Endothelial cell (in vitro differentiated cells): ENCODE data around the gene MEG3. TPM values are rescaled to one million over a fixed set of nuclear protein-coding genes. Genes with fewer than 3 reads are reported as not detected.

Experiments used
- DNase-seq: peaks from one replicate; pipeline ENCODE4 v3.0.0; 2021; ENCODE audit warnings: low spot score
- H3K27ac Mint-ChIP-seq: one replicate; pipeline ENCODE4 v1.8.0; 2021; ENCODE audit warnings: mixed read lengths, inconsistent platforms; ENCODE audit not compliant: unreplicated experiment
- H3K27me3 Mint-ChIP-seq: one replicate; pipeline ENCODE4 v1.8.0; 2021; ENCODE audit warnings: mild to moderate bottlenecking, moderate library complexity, mixed read lengths, inconsistent platforms; ENCODE audit not compliant: unreplicated experiment
- H3K36me3 Mint-ChIP-seq: one replicate; pipeline ENCODE4 v1.8.0; 2021; ENCODE audit warnings: mild to moderate bottlenecking, low read depth, mixed read lengths, inconsistent platforms; ENCODE audit not compliant: unreplicated experiment
- H3K4me1 Mint-ChIP-seq: one replicate; pipeline ENCODE4 v1.8.0; 2021; ENCODE audit warnings: mild to moderate bottlenecking, mixed read lengths, inconsistent platforms; ENCODE audit not compliant: unreplicated experiment
- H3K4me3 Mint-ChIP-seq: one replicate; pipeline ENCODE4 v1.8.0; 2021; ENCODE audit warnings: mild to moderate bottlenecking, mixed read lengths, inconsistent platforms; ENCODE audit not compliant: unreplicated experiment
- H3K9me3 Mint-ChIP-seq: one replicate; pipeline ENCODE4 v1.8.0; 2021; ENCODE audit warnings: mixed read lengths, inconsistent platforms; ENCODE audit not compliant: unreplicated experiment
- total RNA-seq: library from RNA; stranded (reverse); fragmentation: NEBNext Ultra II Directional; extraction: Animal tissue kit (Norgen Biotek cat#: 25700); gene quantifications from one replicate; pipeline ENCODE4 v1.2.1, GENCODE V29; 2021; ENCODE audit not compliant: unreplicated experiment
- TF ChIP-seq, protein P1 (sequence below): fragments of 200-600 bp; sonication (generic); IDR thresholded peaks from one replicate; pipeline ENCODE4 v1.5.0; 2021; ENCODE audit warnings: antibody characterized with exemption; ENCODE audit not compliant: unreplicated experiment

MEG3 gene
- total RNA-seq, 1 donor from 2014 or later, result not detected

DNA sequence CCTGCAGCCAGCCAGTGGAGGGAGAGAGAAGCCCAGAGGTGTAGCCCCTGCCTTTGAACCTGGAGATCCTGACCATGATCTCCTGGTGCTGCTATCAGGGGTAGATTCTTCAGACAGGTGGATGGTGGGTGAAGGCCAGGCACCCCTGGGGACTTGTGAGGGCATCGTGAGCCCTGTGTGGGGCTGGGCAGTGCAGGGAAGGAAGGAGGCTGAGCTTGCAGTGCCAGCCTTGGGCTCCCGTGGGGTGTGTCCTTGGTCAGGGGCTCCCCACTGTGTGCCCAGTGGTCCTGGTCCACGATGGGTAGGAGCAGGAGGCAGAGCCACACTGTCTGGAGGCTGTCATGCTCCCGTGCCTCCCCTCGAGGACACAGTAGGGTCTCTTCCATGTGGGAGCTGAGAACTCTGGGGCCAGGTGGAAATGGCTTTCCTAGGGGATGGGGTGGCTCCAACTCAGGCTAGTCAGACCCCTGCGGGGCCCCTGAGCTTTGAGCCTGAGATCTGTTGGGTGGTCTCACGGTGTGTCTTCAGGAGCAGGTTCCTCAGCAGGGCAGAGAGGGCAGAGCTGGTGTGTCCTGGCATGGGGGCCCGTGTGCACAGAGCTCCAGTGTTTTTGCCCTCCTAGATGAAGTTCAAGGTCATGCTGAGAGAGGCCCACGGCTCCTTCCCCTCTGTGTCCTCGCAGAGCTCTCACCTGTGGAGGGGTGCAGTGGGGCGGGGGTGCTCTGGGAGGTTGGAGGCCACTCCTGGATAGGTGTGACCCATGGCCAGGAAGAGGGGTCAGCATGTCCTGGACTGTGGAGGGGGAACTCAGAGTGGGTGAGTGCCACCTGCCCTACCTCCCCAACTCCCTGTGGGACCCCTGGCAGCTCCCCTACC lies 52.6 kb downstream of the MEG3 start:
- Mint-ChIP-seq H3K4me1 (no peaks in the 10 kb centered on the region), H3K9me3 (no peaks in the 10 kb centered on the region), H3K27me3 (peaks cover 18% of the 10 kb centered on the region), H3K36me3 (peaks cover 9% of the 10 kb centered on the region), H3K27ac (no peak overlapping the region), H3K4me3 (no peak overlapping the region)
- DNase-seq, result no peak
- TF ChIP-seq, protein P1, sequence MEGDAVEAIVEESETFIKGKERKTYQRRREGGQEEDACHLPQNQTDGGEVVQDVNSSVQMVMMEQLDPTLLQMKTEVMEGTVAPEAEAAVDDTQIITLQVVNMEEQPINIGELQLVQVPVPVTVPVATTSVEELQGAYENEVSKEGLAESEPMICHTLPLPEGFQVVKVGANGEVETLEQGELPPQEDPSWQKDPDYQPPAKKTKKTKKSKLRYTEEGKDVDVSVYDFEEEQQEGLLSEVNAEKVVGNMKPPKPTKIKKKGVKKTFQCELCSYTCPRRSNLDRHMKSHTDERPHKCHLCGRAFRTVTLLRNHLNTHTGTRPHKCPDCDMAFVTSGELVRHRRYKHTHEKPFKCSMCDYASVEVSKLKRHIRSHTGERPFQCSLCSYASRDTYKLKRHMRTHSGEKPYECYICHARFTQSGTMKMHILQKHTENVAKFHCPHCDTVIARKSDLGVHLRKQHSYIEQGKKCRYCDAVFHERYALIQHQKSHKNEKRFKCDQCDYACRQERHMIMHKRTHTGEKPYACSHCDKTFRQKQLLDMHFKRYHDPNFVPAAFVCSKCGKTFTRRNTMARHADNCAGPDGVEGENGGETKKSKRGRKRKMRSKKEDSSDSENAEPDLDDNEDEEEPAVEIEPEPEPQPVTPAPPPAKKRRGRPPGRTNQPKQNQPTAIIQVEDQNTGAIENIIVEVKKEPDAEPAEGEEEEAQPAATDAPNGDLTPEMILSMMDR, result no peak

DNA sequence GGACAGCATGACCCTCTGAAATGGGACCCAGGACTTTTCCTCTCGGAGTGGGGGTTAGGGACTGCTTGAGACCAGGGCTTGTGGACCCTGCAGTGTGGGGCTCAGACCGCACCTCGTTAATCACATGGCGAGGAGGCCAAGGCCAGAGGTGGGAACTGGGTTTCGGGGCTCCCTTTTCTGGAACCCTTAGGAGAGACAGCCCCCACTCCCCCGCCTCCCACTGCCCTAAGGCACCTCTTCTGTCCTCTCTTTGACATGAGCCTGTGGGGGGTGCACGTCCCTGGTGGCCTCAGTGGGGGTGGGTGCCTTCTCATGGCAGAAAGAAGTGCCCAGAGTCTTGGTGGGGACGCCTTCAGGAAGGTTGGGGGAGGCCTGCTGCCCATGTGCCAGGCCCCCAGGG lies 53.3 kb downstream of the MEG3 start:
- peaks cover 14% of the 10 kb centered on the region for H3K27me3 Mint-ChIP-seq
- no peak overlapping the region for H3K27ac Mint-ChIP-seq
- H3K4me3 Mint-ChIP-seq, result no peak overlapping the region
- peaks cover 12% of the 10 kb centered on the region for H3K36me3 Mint-ChIP-seq
- no peaks in the 10 kb centered on the region for H3K9me3 Mint-ChIP-seq
- DNase-seq, result no peak
- TF ChIP-seq, protein P1, result no peak
- H3K4me1 Mint-ChIP-seq, result no peaks in the 10 kb centered on the region

DNA sequence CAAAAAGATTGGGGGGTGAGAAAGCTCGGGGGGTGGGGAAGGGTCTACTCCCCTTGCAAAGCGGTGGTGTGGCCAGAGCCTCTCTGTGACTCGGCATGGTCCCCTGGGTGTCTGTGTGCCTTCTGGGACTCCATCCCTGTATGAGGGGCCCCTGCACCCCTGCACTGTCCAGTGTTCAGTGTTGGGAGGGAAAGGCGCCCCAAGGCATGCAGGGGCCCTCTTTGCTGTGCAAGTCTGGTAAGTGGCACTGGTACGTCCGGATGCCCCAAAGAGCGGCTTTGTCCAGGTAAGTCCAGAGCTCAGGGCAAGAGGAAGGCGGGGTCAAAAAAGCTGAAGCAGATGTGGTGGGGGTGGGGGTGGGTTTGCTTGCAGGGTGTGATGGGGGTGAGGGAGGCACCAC lies 53.9 kb downstream of the MEG3 start:
- Mint-ChIP-seq H3K27ac (no peak overlapping the region), H3K27me3 (peaks cover 14% of the 10 kb centered on the region), H3K9me3 (no peaks in the 10 kb centered on the region), H3K4me3 (no peak overlapping the region), H3K4me1 (no peaks in the 10 kb centered on the region), H3K36me3 (peaks cover 13% of the 10 kb centered on the region)
- TF ChIP-seq, protein P1, result no peak
- DNase-seq, result no peak

DNA sequence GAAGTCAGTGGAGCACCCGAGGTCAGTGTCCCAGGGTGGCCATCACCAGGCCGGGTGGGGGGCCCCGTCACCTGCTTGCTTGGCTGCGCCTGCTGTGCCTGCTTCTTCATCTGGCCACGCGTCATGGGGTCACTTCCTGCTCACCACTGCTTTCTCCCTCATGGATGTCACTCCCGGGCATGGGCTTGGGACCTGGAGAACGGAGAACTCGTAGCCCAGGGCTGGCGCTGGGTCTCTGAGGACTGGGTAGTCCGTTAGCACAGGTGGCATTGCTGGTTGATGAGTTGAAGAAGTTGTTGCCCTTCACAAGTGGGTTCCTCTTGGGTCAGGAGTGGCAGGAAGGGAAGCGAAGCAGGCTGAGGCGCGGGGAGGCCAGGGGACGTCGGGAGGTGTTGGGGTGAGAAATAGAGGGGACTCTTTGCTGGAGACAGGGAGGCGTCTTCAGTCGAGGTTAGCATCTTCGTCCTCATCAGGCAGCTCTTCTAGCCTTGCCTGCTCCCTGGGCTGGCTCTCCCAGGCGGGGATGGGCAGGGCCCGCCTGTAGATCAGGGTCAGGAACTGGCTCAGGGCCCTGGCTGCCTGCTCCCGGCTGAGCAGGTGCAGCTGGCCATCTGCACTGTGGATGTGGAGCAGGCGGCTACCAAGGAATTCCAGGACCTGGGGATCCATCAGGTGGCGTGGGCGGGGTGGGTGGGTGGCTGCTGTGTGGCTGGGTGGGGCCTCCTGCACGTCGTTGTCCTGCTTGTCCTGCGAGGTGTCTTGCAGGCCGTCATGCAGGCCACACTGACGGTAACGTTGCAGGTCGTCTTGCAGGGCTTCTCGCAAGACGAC lies 54.6 kb downstream of the MEG3 start:
- TF ChIP-seq, protein P1, result no peak
- Mint-ChIP-seq H3K4me3 (no peak overlapping the region), H3K27ac (no peak overlapping the region), H3K9me3 (no peaks in the 10 kb centered on the region), H3K27me3 (peaks cover 14% of the 10 kb centered on the region), H3K36me3 (peaks cover 13% of the 10 kb centered on the region), H3K4me1 (no peaks in the 10 kb centered on the region)
- DNase-seq, result no peak
